Measurements from ENCODE around the gene PPP1R1C. TPM values are rescaled to one million over a fixed set of nuclear protein-coding genes. Genes with fewer than 3 reads are reported as not detected.
A peak's percentile ranks its signal among the peaks of the same experiment; 100 is the strongest.

The PPP1R1C gene
- total RNA-seq, 4 donors from 2014 or later: 0.78 to 2.8 TPM; not detected in 2

DNA sequence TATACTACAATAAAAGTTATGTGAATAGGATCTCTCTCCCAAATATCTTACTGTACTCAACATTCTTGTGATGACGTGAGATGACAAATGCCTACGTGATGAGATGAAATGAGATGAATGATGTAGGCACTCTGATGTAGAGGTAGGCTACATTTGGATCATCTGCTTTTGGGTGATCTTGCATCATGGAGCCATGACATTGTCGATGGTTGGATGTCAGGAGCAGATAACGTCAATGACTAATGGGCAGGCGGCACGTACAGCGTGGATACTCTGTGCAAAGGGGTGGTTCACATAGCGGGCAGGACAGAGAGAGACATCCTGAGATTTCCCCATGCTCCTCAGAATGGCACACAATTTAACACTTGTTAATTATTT is 40.8 kb upstream of the PPP1R1C start:
- Histone ChIP-seq H3K27me3 (no peaks in the 10 kb centered on the region), H3K4me3 (replicated peaks in 1 of 3) (no peak overlapping the region), H3K27ac (no peak overlapping the region), H3K36me3 (no peaks in the 10 kb centered on the region), H3K9me3 (no peaks in the 10 kb centered on the region), H3K4me1 (peaks cover 8 to 10% of the 10 kb centered on the region in 2 donors)
- intact Hi-C loops (cut with DNase I): no loop called here
- TF ChIP-seq POLR2A (IDR thresholded peaks at IDR 0.05): no peak
- no peak for TF ChIP-seq CTCF (IDR thresholded peaks at IDR 0.05)
- DNase-seq: no peak
- WGBS, 2 donors: 93 to 95% methylated on average over 8 of the region's 8 CpGs

GRCh38 chr2:181946444-181947127 is 39.1 kb upstream of the PPP1R1C start:
- no peak overlapping the region for H3K4me3 ChIP-seq (replicated peaks in 1 of 3)
- peak overlapping the region in 2 of 3 donors; percentile 27 to 49 for H3K27ac ChIP-seq
- intact Hi-C loops (cut with DNase I): no loop called here
- no peaks in the 10 kb centered on the region for H3K9me3 ChIP-seq
- 79 to 90% methylated on average over 1 of the region's 1 CpG for WGBS, 2 donors
- no peak for DNase-seq
- TF ChIP-seq CTCF (IDR thresholded peaks at IDR 0.05) (no peak), POLR2A (IDR thresholded peaks at IDR 0.05) (no peak)
- peaks cover 8 to 10% of the 10 kb centered on the region in 2 donors for H3K4me1 ChIP-seq
- H3K36me3 ChIP-seq: no peaks in the 10 kb centered on the region
- H3K27me3 ChIP-seq: no peaks in the 10 kb centered on the region

DNA sequence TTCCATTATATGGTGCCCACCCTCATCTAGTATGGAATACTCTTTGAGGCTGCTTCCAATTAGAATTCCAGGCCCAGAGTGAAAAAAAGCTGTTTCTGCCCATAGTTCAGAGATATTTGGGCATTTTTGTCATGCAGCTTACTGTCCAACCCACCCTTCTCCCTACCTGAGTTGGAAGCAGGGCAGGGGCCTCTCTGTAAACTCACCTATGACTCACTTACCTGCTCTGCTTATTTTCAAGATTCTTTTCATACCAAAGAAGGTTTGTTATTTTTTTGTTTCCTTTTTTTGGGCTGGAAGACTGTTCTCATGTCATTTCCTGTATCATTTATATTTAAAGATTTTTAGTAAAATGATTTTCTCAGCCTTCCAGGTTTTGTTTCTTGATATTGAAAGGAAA is 38.4 kb upstream of the PPP1R1C start:
- intact Hi-C loops (cut with DNase I): no loop called here
- Histone ChIP-seq H3K27me3 (no peaks in the 10 kb centered on the region), H3K36me3 (no peaks in the 10 kb centered on the region), H3K4me1 (peaks cover 8 to 10% of the 10 kb centered on the region in 2 donors), H3K4me3 (replicated peaks in 1 of 3) (no peak overlapping the region), H3K9me3 (no peaks in the 10 kb centered on the region), H3K27ac (peak overlapping the region in 2 of 3 donors; percentile 27 to 49)
- TF ChIP-seq POLR2A (IDR thresholded peaks at IDR 0.05): no peak
- no peak for TF ChIP-seq CTCF (IDR thresholded peaks at IDR 0.05)
- DNase-seq: peak; percentile 22 to 31

GRCh38 chr2:181948227-181948626 is 37.4 kb upstream of the PPP1R1C start:
- Histone ChIP-seq H3K27ac (no peak overlapping the region), H3K27me3 (no peaks in the 10 kb centered on the region), H3K36me3 (no peaks in the 10 kb centered on the region), H3K4me3 (replicated peaks in 1 of 3) (no peak overlapping the region), H3K4me1 (peaks cover 8 to 10% of the 10 kb centered on the region in 2 donors), H3K9me3 (no peaks in the 10 kb centered on the region)
- no peak for DNase-seq
- TF ChIP-seq CTCF (IDR thresholded peaks at IDR 0.05) (no peak), POLR2A (IDR thresholded peaks at IDR 0.05) (no peak)
- WGBS, 2 donors: 86 to 94% methylated on average over 2 of the region's 2 CpGs
- intact Hi-C loops (cut with DNase I): no loop called here

DNA sequence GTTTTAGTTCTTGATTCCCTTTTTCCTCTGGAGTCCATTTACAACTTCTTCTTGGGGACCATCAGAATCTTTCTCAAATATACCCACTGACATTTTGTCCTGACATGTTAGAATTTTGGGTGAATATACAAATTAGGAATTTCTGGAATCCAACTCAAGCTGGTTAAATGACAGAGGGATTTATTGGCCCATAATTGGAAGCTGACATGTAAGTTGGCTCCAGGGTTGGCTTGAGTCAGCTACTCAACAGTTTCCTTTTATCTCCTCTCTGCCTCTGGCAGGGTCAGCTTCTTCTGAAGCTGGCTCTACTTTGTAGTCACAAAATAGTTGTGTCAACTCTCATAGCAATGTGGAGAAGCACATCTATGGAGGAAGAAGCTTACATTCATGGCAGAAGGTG is 36.6 kb upstream of the PPP1R1C start:
- no peak for DNase-seq
- intact Hi-C loops (cut with DNase I): no loop called here
- Histone ChIP-seq H3K4me3 (replicated peaks in 1 of 3) (no peak overlapping the region), H3K27ac (no peak overlapping the region), H3K4me1 (peaks cover 8 to 10% of the 10 kb centered on the region in 2 donors), H3K9me3 (no peaks in the 10 kb centered on the region), H3K36me3 (no peaks in the 10 kb centered on the region), H3K27me3 (no peaks in the 10 kb centered on the region)
- no peak for TF ChIP-seq POLR2A (IDR thresholded peaks at IDR 0.05)
- TF ChIP-seq CTCF (IDR thresholded peaks at IDR 0.05): no peak
